Activated naive CD8-positive, alpha-beta T cell treated with anti-CD3 and anti-CD28 coated beads, Interleukin-2, amount 10 ng/mL, durations not matched to agents 7 days and 5 days (primary cell): Measurements from ENCODE around the gene MS4A3. TPM values are rescaled to one million over a fixed set of nuclear protein-coding genes. Genes with fewer than 3 reads are reported as not detected.
"Not testable (repeated sequence)": the region's sequence is repeated elsewhere in the genome, so short reads cannot be mapped to it uniquely, and the experiment has no call there.

Experiments used
- ATAC-seq: fragments of 150-1000 bp; cut with Tn5 transposase; one replicate; pipeline ENCODE4 v1.10.0; 2021; ENCODE audit warnings: low read depth, moderate library complexity
- POLR2A ChIA-PET: fragments of 350-600 bp; sonication (Branson Sonifier 250); formaldehyde crosslinking; loops from one replicate; lab custom pipeline; 2021; ENCODE audit warnings: antibody characterized with exemption; lab: Charles Lee
- DNase-seq: peaks from one replicate; pipeline ENCODE4 v3.0.0; 2021
- H3K27ac Mint-ChIP-seq: one replicate; pipeline ENCODE4 v1.8.0; 2022; ENCODE audit warnings: mild to moderate bottlenecking, mixed read lengths
- H3K27me3 Mint-ChIP-seq: one replicate; pipeline ENCODE4 v1.8.0; 2022; ENCODE audit warnings: mild to moderate bottlenecking, moderate library complexity, mixed read lengths
- H3K36me3 Mint-ChIP-seq: one replicate; pipeline ENCODE4 v1.8.0; 2021; ENCODE audit warnings: mild to moderate bottlenecking, mixed read lengths
- H3K4me1 Mint-ChIP-seq: one replicate; pipeline ENCODE4 v1.8.0; 2021; ENCODE audit warnings: mixed read lengths
- H3K4me3 Mint-ChIP-seq: one replicate; pipeline ENCODE4 v1.8.0; 2022; ENCODE audit warnings: mild to moderate bottlenecking, moderate library complexity, mixed read lengths
- H3K9me3 Mint-ChIP-seq: one replicate; pipeline ENCODE4 v1.8.0; 2021; ENCODE audit warnings: mixed read lengths
- total RNA-seq, 2 experiments: library from RNA; stranded (reverse); gene quantifications; one replicate each; pipeline ENCODE4 v1.2.3, GENCODE V29; 2021

The MS4A3 gene
- total RNA-seq: not detected

- no peak within 1 kb of the TSS for H3K27ac Mint-ChIP-seq
- H3K4me3 Mint-ChIP-seq: no peak within 1 kb of the TSS
- H3K36me3 Mint-ChIP-seq: no peaks in the 10 kb centered on the region
- no peaks in the 10 kb centered on the region for H3K27me3 Mint-ChIP-seq
- H3K9me3 Mint-ChIP-seq: peaks cover 2% of the 10 kb centered on the region
- DNase-seq (no peak), ATAC-seq (no peak)
- H3K4me1 Mint-ChIP-seq: no peaks in the 10 kb centered on the region
- POLR2A ChIA-PET: no interaction called here
Measured at GRCh38 chr11:60056349-60056969, at the start of gene MS4A3. MS4A3 (plus strand) TSS chr11:60056665; CDS start chr11:60061161, 4,496 bp downstream.

GRCh38 chr11:60016881-60017280, 39.6 kb upstream of the MS4A3 start, which contains the start of gene OOSP4B:
OOSP4B (plus strand) TSS chr11:60017181.
- Mint-ChIP-seq H3K9me3 (peaks cover 1% of the 10 kb centered on the region), H3K4me3 (no peak within 1 kb of the TSS), H3K4me1 (no peaks in the 10 kb centered on the region), H3K36me3 (no peaks in the 10 kb centered on the region), H3K27ac (no peak within 1 kb of the TSS), H3K27me3 (no peaks in the 10 kb centered on the region)
- no peak for ATAC-seq
- no peak for DNase-seq
- POLR2A ChIA-PET: no interaction called here

GRCh38 chr11:60018058-60018457, 38.4 kb upstream of the MS4A3 start:
- H3K36me3 Mint-ChIP-seq: no peaks in the 10 kb centered on the region
- H3K9me3 Mint-ChIP-seq: peaks cover 1% of the 10 kb centered on the region
- ATAC-seq: no peak
- H3K27ac Mint-ChIP-seq: no peak overlapping the region
- no peaks in the 10 kb centered on the region for H3K4me1 Mint-ChIP-seq
- DNase-seq: no peak
- POLR2A ChIA-PET: no interaction called here
- no peak overlapping the region for H3K4me3 Mint-ChIP-seq
- H3K27me3 Mint-ChIP-seq: no peaks in the 10 kb centered on the region

- H3K36me3 Mint-ChIP-seq, H3K27me3 Mint-ChIP-seq, ATAC-seq, POLR2A ChIA-PET, H3K4me3 Mint-ChIP-seq, H3K4me1 Mint-ChIP-seq, DNase-seq, H3K27ac Mint-ChIP-seq, H3K9me3 Mint-ChIP-seq: not testable (repeated sequence)
Measured at GRCh38 chr11:60020376-60020775, 36.1 kb upstream of the MS4A3 start.

- H3K27ac Mint-ChIP-seq: no peak overlapping the region
- H3K27me3 Mint-ChIP-seq: no peaks in the 10 kb centered on the region
- no peaks in the 10 kb centered on the region for H3K9me3 Mint-ChIP-seq
- DNase-seq: no peak
- POLR2A ChIA-PET: no interaction called here
- no peak for ATAC-seq
- no peak overlapping the region for H3K4me3 Mint-ChIP-seq
- H3K36me3 Mint-ChIP-seq: no peaks in the 10 kb centered on the region
- H3K4me1 Mint-ChIP-seq: no peaks in the 10 kb centered on the region
Measured at GRCh38 chr11:60029015-60029632, 27.3 kb upstream of the MS4A3 start.

- POLR2A ChIA-PET: no interaction called here
- Mint-ChIP-seq H3K4me3 (no peak within 1 kb of the TSS), H3K4me1 (no peaks in the 10 kb centered on the region), H3K36me3 (no peaks in the 10 kb centered on the region), H3K9me3 (no peaks in the 10 kb centered on the region), H3K27ac (no peak within 1 kb of the TSS), H3K27me3 (no peaks in the 10 kb centered on the region)
- DNase-seq (no peak), ATAC-seq (no peak)
Measured at GRCh38 chr11:60040109-60040508, 16.4 kb upstream of the MS4A3 start, which contains the start of gene OOSP2. OOSP2 (plus strand) TSS chr11:60040409; CDS start chr11:60040460, 51 bp downstream.

GRCh38 chr11:60050422-60050821, 6.0 kb upstream of the MS4A3 start:
- H3K9me3 Mint-ChIP-seq, DNase-seq, POLR2A ChIA-PET, H3K36me3 Mint-ChIP-seq, H3K27ac Mint-ChIP-seq, ATAC-seq, H3K27me3 Mint-ChIP-seq, H3K4me1 Mint-ChIP-seq, H3K4me3 Mint-ChIP-seq: not testable (repeated sequence)

- H3K4me3 Mint-ChIP-seq, POLR2A ChIA-PET, H3K27ac Mint-ChIP-seq, H3K27me3 Mint-ChIP-seq, DNase-seq, H3K36me3 Mint-ChIP-seq, H3K4me1 Mint-ChIP-seq, H3K9me3 Mint-ChIP-seq, ATAC-seq: not testable (repeated sequence)
Measured at GRCh38 chr11:60050839-60051238, 5.6 kb upstream of the MS4A3 start.

- Mint-ChIP-seq H3K4me1 (no peaks in the 10 kb centered on the region), H3K27me3 (no peaks in the 10 kb centered on the region), H3K36me3 (no peaks in the 10 kb centered on the region), H3K9me3 (peaks cover 2% of the 10 kb centered on the region), H3K27ac (no peak overlapping the region), H3K4me3 (no peak overlapping the region)
- DNase-seq: no peak
- POLR2A ChIA-PET: no interaction called here
- ATAC-seq: no peak
Measured at GRCh38 chr11:60059052-60059451, 2.6 kb downstream of the MS4A3 start.

- POLR2A ChIA-PET: no interaction called here
- Mint-ChIP-seq H3K4me3 (no peak overlapping the region), H3K27me3 (no peaks in the 10 kb centered on the region)
Measured at GRCh38 chr11:60059521-60060240, 3.2 kb downstream of the MS4A3 start.

GRCh38 chr11:60064111-60064510, 7.6 kb downstream of the MS4A3 start:
- DNase-seq: no peak
- no peaks in the 10 kb centered on the region for H3K36me3 Mint-ChIP-seq
- POLR2A ChIA-PET: no interaction called here
- H3K27ac Mint-ChIP-seq: no peak overlapping the region
- H3K4me3 Mint-ChIP-seq: no peak overlapping the region
- ATAC-seq: no peak
- peaks cover 2% of the 10 kb centered on the region for H3K9me3 Mint-ChIP-seq
- no peaks in the 10 kb centered on the region for H3K4me1 Mint-ChIP-seq
- H3K27me3 Mint-ChIP-seq: no peaks in the 10 kb centered on the region

More at GRCh38 chr11:60059521-60060240, 3.2 kb downstream of the MS4A3 start:
- Mint-ChIP-seq H3K27ac (no peak overlapping the region), H3K9me3 (peaks cover 2% of the 10 kb centered on the region), H3K4me1 (no peaks in the 10 kb centered on the region), H3K36me3 (no peaks in the 10 kb centered on the region)
- DNase-seq (no peak), ATAC-seq (no peak)

GRCh38 chr11:60065801-60066200, 9.3 kb downstream of the MS4A3 start:
- no peaks in the 10 kb centered on the region for H3K9me3 Mint-ChIP-seq
- ATAC-seq: no peak

GRCh38 chr11:60069450-60069849, 13.0 kb downstream of the MS4A3 start:
- no peaks in the 10 kb centered on the region for H3K4me1 Mint-ChIP-seq
- no peak overlapping the region for H3K4me3 Mint-ChIP-seq
- no peak overlapping the region for H3K27ac Mint-ChIP-seq
- no peaks in the 10 kb centered on the region for H3K36me3 Mint-ChIP-seq
- ATAC-seq: no peak
- H3K9me3 Mint-ChIP-seq: no peaks in the 10 kb centered on the region
- POLR2A ChIA-PET: no interaction called here
- peaks cover 2% of the 10 kb centered on the region for H3K27me3 Mint-ChIP-seq
- DNase-seq: no peak

More at GRCh38 chr11:60065801-60066200, 9.3 kb downstream of the MS4A3 start:
- no peak overlapping the region for H3K27ac Mint-ChIP-seq
- no peaks in the 10 kb centered on the region for H3K27me3 Mint-ChIP-seq
- DNase-seq: no peak
- H3K4me1 Mint-ChIP-seq: no peaks in the 10 kb centered on the region
- H3K4me3 Mint-ChIP-seq: no peak overlapping the region
- H3K36me3 Mint-ChIP-seq: no peaks in the 10 kb centered on the region
- POLR2A ChIA-PET: no interaction called here

- H3K4me3 Mint-ChIP-seq, H3K9me3 Mint-ChIP-seq, H3K27me3 Mint-ChIP-seq, H3K4me1 Mint-ChIP-seq, H3K36me3 Mint-ChIP-seq, DNase-seq, POLR2A ChIA-PET, H3K27ac Mint-ChIP-seq, ATAC-seq: not testable (repeated sequence)
Measured at GRCh38 chr11:60071644-60072043, 15.2 kb downstream of the MS4A3 start.
